Hepatocyte (in vitro differentiated cells): ENCODE results near the gene KRT8. TPM values are rescaled to one million over a fixed set of nuclear protein-coding genes. Genes with fewer than 3 reads are reported as not detected.

ENCODE experiments used
- DNase-seq: peaks from one replicate; pipeline ENCODE4 v3.0.0-alpha.2; 2016; ENCODE audit warnings: low spot score
- H2AFZ ChIP-seq: fragments of 200-600 bp; sonication (generic); 2 replicates; pipeline ENCODE4 v1.6.0; 2016; ENCODE audit warnings: antibody characterized with exemption, mild to moderate bottlenecking
- H3K27ac ChIP-seq: fragments of 200-600 bp; sonication (generic); 2 replicates; pipeline ENCODE4 v1.5.1; 2016; ENCODE audit warnings: mild to moderate bottlenecking
- H3K27me3 ChIP-seq: fragments of 200-600 bp; sonication (generic); 2 replicates; pipeline ENCODE4 v1.6.1; 2016
- H3K36me3 ChIP-seq: fragments of 200-600 bp; sonication (generic); replicated peaks from 2 replicates; pipeline ENCODE4 v1.5.1; 2016; ENCODE audit warnings: low read depth; ENCODE audit not compliant: insufficient read depth
- H3K4me1 ChIP-seq: fragments of 200-600 bp; sonication (generic); 2 replicates; pipeline ENCODE4 v1.5.1; 2016; ENCODE audit warnings: mild to moderate bottlenecking, moderate library complexity; ENCODE audit not compliant: insufficient read depth
- H3K4me2 ChIP-seq: fragments of 200-600 bp; sonication (generic); 2 replicates; pipeline ENCODE4 v1.6.0; 2016
- H3K4me3 ChIP-seq: fragments of 200-600 bp; sonication (generic); 2 replicates; pipeline ENCODE4 v1.5.1; 2016; ENCODE audit warnings: mild to moderate bottlenecking
- H3K79me2 ChIP-seq: fragments of 200-600 bp; sonication (generic); 2 replicates; pipeline ENCODE4 v1.6.0; 2017; ENCODE audit warnings: mild to moderate bottlenecking
- H3K9me2 ChIP-seq: fragments of 200-600 bp; sonication (generic); replicated peaks from 2 replicates; pipeline ENCODE4 v1.6.0; 2017; ENCODE audit warnings: mild to moderate bottlenecking; ENCODE audit not compliant: insufficient read depth
- H3K9me3 ChIP-seq: fragments of 200-600 bp; sonication (generic); 2 replicates; pipeline ENCODE4 v1.5.1; 2016; ENCODE audit warnings: low read depth, mild to moderate bottlenecking
- H4K20me1 ChIP-seq: fragments of 200-600 bp; sonication (generic); 2 replicates; pipeline ENCODE4 v1.6.0; 2016; ENCODE audit warnings: mild to moderate bottlenecking; ENCODE audit not compliant: insufficient read depth, poor library complexity, severe bottlenecking
- EZH2 ChIP-seq: fragments of 200-600 bp; sonication (generic); IDR thresholded peaks from 2 replicates; pipeline ENCODE4 v1.6.1; 2016; ENCODE audit warnings: antibody characterized with exemption, mild to moderate bottlenecking, borderline replicate concordance
- EZH2phosphoT487 ChIP-seq: fragments of 200-600 bp; sonication (generic); IDR thresholded peaks from one replicate; pipeline ENCODE4 v1.6.1; 2018; ENCODE audit warnings: antibody characterized with exemption, mild to moderate bottlenecking, low read depth, moderate library complexity; ENCODE audit not compliant: unreplicated experiment, severe bottlenecking
- WGBS: methylation state at CpG from one replicate; pipeline ENCODE4 v1.1.6; 2016; ENCODE audit warnings: low lambda C conversion rate; ENCODE audit errors: missing lambda C conversion rate; 5-methylcytosine and 5-hydroxymethylcytosine counted together
- polyA plus RNA-seq: library from polyadenylated mRNA; unstranded; fragments of >200 nt; fragmentation: Nextera tagmentation; extraction: Ambion mirVana; gene quantifications from 2 replicates; pipeline ENCODE4 v1.2.1, GENCODE V29; 2016
- total RNA-seq: library from RNA; depleted of rRNA; stranded (reverse); fragments of >200 nt; gene quantifications from 2 replicates; pipeline ENCODE4 v1.2.3, GENCODE V29; 2014
- TF ChIP-seq, protein P1 (sequence below): fragments of 200-600 bp; sonication (generic); IDR thresholded peaks from 2 replicates; pipeline ENCODE4 v1.5.1; 2016; ENCODE audit warnings: antibody characterized with exemption, mild to moderate bottlenecking; ENCODE audit not compliant: poor library complexity

The KRT8 gene
- total and polyA plus RNA-seq, 2 experiments from 2014 or later: 1,381 to 2,058 TPM

DNA sequence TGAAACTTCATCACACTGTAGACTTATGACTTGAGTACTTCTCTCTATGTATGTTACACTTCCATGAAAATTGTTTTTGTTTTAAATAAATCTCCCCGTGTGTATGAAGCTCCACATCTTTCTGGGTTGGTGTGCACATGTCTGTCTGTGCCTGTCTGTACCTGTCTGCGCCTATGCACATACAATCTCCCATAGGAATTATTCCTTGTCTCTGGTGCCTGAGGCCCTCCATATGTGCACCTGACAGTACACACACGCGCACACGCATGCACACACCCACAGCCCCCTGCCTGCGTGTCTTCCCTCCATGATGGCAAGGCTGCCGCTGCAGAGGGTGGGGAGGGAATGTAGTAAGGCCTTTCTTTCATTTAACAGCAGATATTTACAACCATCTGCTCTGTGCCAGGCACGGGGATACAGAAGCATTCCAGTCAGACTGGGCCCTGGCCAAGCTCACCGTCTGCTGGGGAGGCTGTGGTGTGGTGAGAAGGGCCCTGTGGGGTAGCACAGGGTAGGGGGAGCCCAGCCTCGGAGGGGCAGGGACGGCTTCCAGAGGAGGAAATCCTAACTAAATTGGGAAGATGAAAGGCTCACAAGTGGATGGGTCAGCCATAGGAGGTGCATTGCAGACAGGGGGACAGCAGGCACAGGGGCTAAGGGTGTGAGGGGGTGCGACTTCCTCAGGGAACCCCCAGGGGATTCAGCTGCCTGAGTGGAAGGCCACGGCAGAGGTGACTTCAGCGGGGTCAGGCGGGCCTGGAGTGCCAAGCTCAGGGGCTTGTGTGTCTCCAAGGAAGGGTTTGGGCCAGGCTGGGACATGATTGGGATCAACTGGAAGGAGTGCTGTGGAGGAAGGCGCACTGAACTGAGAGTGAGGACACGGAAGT, 26.1 kb downstream of the KRT8 start:
- Histone ChIP-seq H3K4me3 (no peak overlapping the region), H3K4me1 (peaks cover 24% of the 10 kb centered on the region), H3K27me3 (no peaks in the 10 kb centered on the region), H4K20me1 (no peaks in the 10 kb centered on the region), H3K9me3 (no peaks in the 10 kb centered on the region), H3K4me2 (peak overlapping the region; percentile 85), H3K36me3 (no peaks in the 10 kb centered on the region), H3K27ac (peak overlapping the region; percentile 55), H3K79me2 (no peaks in the 10 kb centered on the region), H3K9me2 (no peaks in the 10 kb centered on the region), H2AFZ (peak overlapping the region; percentile 37)
- WGBS: 80% methylated on average over 16 of the region's 17 CpGs
- peak; percentile 4 for DNase-seq
- no peak for TF ChIP-seq EZH2phosphoT487
- TF ChIP-seq, protein P1, sequence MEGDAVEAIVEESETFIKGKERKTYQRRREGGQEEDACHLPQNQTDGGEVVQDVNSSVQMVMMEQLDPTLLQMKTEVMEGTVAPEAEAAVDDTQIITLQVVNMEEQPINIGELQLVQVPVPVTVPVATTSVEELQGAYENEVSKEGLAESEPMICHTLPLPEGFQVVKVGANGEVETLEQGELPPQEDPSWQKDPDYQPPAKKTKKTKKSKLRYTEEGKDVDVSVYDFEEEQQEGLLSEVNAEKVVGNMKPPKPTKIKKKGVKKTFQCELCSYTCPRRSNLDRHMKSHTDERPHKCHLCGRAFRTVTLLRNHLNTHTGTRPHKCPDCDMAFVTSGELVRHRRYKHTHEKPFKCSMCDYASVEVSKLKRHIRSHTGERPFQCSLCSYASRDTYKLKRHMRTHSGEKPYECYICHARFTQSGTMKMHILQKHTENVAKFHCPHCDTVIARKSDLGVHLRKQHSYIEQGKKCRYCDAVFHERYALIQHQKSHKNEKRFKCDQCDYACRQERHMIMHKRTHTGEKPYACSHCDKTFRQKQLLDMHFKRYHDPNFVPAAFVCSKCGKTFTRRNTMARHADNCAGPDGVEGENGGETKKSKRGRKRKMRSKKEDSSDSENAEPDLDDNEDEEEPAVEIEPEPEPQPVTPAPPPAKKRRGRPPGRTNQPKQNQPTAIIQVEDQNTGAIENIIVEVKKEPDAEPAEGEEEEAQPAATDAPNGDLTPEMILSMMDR: no peak
- no peak for TF ChIP-seq EZH2

DNA sequence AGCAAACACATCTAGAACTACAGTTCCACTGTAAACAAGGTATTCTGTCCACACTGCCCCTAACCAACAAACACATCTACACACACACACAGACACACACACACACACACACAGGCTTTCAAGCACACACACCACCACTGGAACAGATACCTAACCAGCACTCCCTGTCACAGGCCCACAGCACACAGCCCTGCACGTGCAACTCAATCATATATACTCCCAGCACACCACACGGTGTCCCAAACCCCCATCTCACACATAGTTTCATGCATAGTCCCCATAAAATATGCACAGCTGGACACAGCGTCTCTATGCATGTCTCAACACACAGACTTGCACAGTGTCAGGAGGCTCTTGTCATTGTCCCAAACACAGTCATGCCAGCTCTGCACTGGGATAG, 27.6 kb downstream of the KRT8 start:
- Histone ChIP-seq H3K9me2 (no peaks in the 10 kb centered on the region), H2AFZ (no peak overlapping the region), H3K27ac (no peak overlapping the region), H3K9me3 (no peaks in the 10 kb centered on the region), H3K79me2 (no peaks in the 10 kb centered on the region), H3K27me3 (no peaks in the 10 kb centered on the region), H3K36me3 (no peaks in the 10 kb centered on the region), H3K4me1 (peaks cover 38% of the 10 kb centered on the region), H4K20me1 (no peaks in the 10 kb centered on the region), H3K4me3 (no peak overlapping the region), H3K4me2 (no peak overlapping the region)
- no peak for DNase-seq
- TF ChIP-seq EZH2 (no peak), EZH2phosphoT487 (no peak)
- TF ChIP-seq, protein P1: no peak
- 66% methylated on average over 3 of the region's 3 CpGs for WGBS

DNA sequence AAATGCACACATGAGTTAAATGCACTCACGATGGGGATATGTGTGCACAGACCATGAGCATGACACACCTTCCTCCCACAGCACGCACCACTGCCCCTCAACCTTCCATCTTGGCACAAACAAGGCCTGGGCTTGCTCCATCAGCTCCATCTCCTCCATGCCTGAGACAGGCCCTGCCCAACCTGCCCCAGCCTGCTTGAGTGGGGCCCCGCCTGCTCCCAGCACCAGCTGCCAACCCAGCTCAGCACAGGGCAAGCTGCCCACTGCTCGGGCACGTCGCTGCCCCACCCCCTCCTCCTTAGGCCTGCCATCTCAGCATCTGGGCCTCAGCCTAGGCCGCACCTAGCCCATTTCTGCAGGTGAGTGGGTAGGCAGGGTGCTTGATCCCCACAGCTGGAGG, 28.5 kb downstream of the KRT8 start:
- no peak overlapping the region for H3K27ac ChIP-seq
- H3K4me1 ChIP-seq: peaks cover 47% of the 10 kb centered on the region
- WGBS: 94% methylated on average over 7 of the region's 7 CpGs

More for the DNA sequence above, 28.5 kb downstream of the KRT8 start:
- no peak overlapping the region for H3K4me2 ChIP-seq
- DNase-seq: no peak
- H3K4me3 ChIP-seq: no peak overlapping the region
- H2AFZ ChIP-seq: no peak overlapping the region
- H3K79me2 ChIP-seq: no peaks in the 10 kb centered on the region
- H4K20me1 ChIP-seq: no peaks in the 10 kb centered on the region
- H3K36me3 ChIP-seq: no peaks in the 10 kb centered on the region
- no peak for TF ChIP-seq EZH2
- TF ChIP-seq, protein P1: no peak
- TF ChIP-seq EZH2phosphoT487: no peak
- no peaks in the 10 kb centered on the region for H3K9me2 ChIP-seq
- no peaks in the 10 kb centered on the region for H3K27me3 ChIP-seq
- H3K9me3 ChIP-seq: no peaks in the 10 kb centered on the region
